AG04450 (cell line): Measurements from ENCODE around the gene PTPRD. TPM values are rescaled to one million over a fixed set of nuclear protein-coding genes. Genes with fewer than 3 reads are reported as not detected.

ENCODE experiments used
- CTCF ChIA-PET: fragments of 300-600, 350-600 bp; formaldehyde crosslinking; extraction: SDS; loops from one replicate; lab custom pipeline; 2022; ENCODE audit warnings: antibody characterized with exemption, inconsistent platforms; lab: Charles Lee
- POLR2A ChIA-PET: fragments of 350-600 bp; formaldehyde crosslinking; extraction: SDS; loops from one replicate; lab custom pipeline; 2021; ENCODE audit warnings: antibody characterized with exemption, inconsistent platforms; lab: Yijun Ruan, JAX
- DNase-seq: peaks from one replicate; pipeline ENCODE4 v3.0.0-alpha.2; 2011; ENCODE audit warnings: low read depth, low spot score
- H3K27ac ChIP-seq: one replicate; pipeline ENCODE4 v1.5.1; 2012; ENCODE audit warnings: low read depth, low read length, control low read depth
- H3K27me3 ChIP-seq: one replicate; pipeline ENCODE4 v1.6.0; 2012; ENCODE audit warnings: low read length; ENCODE audit not compliant: control insufficient read depth, insufficient read depth
- H3K4me3 ChIP-seq: 2 replicates; pipeline ENCODE4 v1.5.1; 2011; ENCODE audit warnings: mild to moderate bottlenecking, low read depth, low read length, control low read depth
- H3K9me3 ChIP-seq: 2 replicates; pipeline ENCODE4 v1.5.1; 2012; ENCODE audit warnings: low read length; ENCODE audit not compliant: control insufficient read depth, insufficient read depth
- CTCF ChIP-seq: IDR thresholded peaks from 2 replicates; pipeline ENCODE4 v1.5.1; 2011; ENCODE audit warnings: low read depth, low read length, control low read depth, inconsistent platforms
- polyA plus RNA-seq: library from polyadenylated mRNA; depleted of rRNA; stranded (reverse); fragments of >200 nt; gene quantifications from 2 replicates; pipeline ENCODE4 v1.2.3, GENCODE V29; 2011

PTPRD gene
- polyA plus RNA-seq, 1 experiment: 0.19 TPM

- ChIA-PET CTCF (no interaction called here), POLR2A (no interaction called here)
- DNase-seq: no peak
- Histone ChIP-seq H3K27ac (no peak overlapping the region), H3K4me3 (no peak overlapping the region), H3K27me3 (no peaks in the 10 kb centered on the region), H3K9me3 (no peaks in the 10 kb centered on the region)
- TF ChIP-seq CTCF: no peak
Observed at GRCh38 chr9:8392866-8393265, 2219.9 kb downstream of the PTPRD start.

- H3K27ac ChIP-seq: no peak overlapping the region
- no peak for DNase-seq
- TF ChIP-seq CTCF: no peak
- ChIA-PET CTCF (no interaction called here), POLR2A (no interaction called here)
- H3K9me3 ChIP-seq: no peaks in the 10 kb centered on the region
- no peak overlapping the region for H3K4me3 ChIP-seq
- H3K27me3 ChIP-seq: no peaks in the 10 kb centered on the region
Observed at GRCh38 chr9:8391566-8391965, 2221.2 kb downstream of the PTPRD start.

GRCh38 chr9:8391132-8391531 lies 2221.7 kb downstream of the PTPRD start:
- Histone ChIP-seq H3K9me3 (no peaks in the 10 kb centered on the region), H3K27me3 (no peaks in the 10 kb centered on the region), H3K4me3 (no peak overlapping the region), H3K27ac (no peak overlapping the region)
- POLR2A ChIA-PET: no interaction called here
- CTCF ChIA-PET: no interaction called here
- no peak for TF ChIP-seq CTCF
- no peak for DNase-seq

GRCh38 chr9:8390571-8390970 lies 2222.2 kb downstream of the PTPRD start:
- DNase-seq: no peak
- POLR2A ChIA-PET: no interaction called here
- H3K4me3 ChIP-seq: no peak overlapping the region
- TF ChIP-seq CTCF: no peak
- CTCF ChIA-PET: no interaction called here
- H3K27ac ChIP-seq: no peak overlapping the region
- H3K9me3 ChIP-seq: no peaks in the 10 kb centered on the region
- no peaks in the 10 kb centered on the region for H3K27me3 ChIP-seq

GRCh38 chr9:8389531-8389930 lies 2223.3 kb downstream of the PTPRD start:
- Histone ChIP-seq H3K4me3 (no peak overlapping the region), H3K9me3 (no peaks in the 10 kb centered on the region), H3K27me3 (no peaks in the 10 kb centered on the region), H3K27ac (no peak overlapping the region)
- DNase-seq: no peak
- ChIA-PET POLR2A (no interaction called here), CTCF (no interaction called here)
- no peak for TF ChIP-seq CTCF
